ENCODE results near the gene APBB2.
"Not testable (repeated sequence)": the region's sequence is repeated elsewhere in the genome, so short reads cannot be mapped to it uniquely, and the experiment has no call there.

Gene APBB2

GRCh38 chr4:41060352-41061334 is 153.7 kb downstream of the APBB2 start:
- no peak for DNase-seq (ENCODE audit: low read depth)

- not testable (repeated sequence) for DNase-seq (ENCODE audit: low read depth)
Observed at GRCh38 chr4:41059411-41059810, 154.9 kb downstream of the APBB2 start.

- no peak for DNase-seq (ENCODE audit: low read depth)
Observed at GRCh38 chr4:41058426-41058825, 155.9 kb downstream of the APBB2 start.

DNA sequence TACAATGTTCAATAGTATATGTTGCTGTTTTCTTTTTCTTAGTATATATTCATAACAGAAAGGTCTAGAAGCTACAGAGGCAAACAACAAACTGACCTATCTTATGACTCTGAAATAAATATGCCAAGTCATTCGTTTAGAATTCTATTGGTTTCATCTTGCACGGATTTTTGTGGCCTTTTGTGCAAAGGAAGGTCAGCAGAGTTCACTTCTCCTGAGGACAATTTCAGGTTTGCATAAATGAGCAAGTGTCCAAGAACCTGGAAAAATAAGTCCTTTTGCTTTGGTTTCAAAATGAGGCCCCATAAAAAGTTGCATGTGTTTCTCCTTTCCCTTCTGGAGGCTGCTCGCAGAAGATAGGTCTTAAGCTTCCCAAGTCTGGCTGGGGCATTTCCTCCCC is 156.9 kb downstream of the APBB2 start:
- DNase-seq (ENCODE audit: low read depth) = no peak

GRCh38 chr4:41052287-41052686 is 162.1 kb downstream of the APBB2 start:
- DNase-seq (ENCODE audit: low read depth) = no peak

GRCh38 chr4:41050880-41051775 is 163.2 kb downstream of the APBB2 start:
- DNase-seq (ENCODE audit: low read depth) = no peak

GRCh38 chr4:41050116-41050515 is 164.2 kb downstream of the APBB2 start:
- DNase-seq (ENCODE audit: low read depth) = no peak

DNA sequence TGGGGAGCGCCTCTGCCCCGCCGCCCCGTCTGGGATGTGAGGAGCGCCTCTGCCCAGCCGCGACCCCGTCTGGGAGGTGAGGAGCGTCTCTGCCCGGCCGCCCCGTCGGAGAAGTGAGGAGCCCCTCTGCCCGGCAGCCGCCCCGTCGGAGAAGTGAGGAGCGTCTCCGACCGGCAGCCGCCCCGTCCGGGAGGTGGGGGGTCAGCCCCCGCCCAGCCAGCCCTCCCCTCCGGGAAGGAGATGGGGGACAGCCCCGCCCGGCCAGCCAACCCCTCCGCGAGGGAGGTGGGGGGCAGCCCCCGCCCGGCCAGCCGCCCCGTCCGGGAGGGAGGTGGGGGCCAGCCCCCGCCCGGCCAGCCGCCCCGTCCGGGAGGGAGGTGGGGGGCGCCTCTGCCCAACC is 165.2 kb downstream of the APBB2 start:
- not testable (repeated sequence) for DNase-seq (ENCODE audit: low read depth)

DNA sequence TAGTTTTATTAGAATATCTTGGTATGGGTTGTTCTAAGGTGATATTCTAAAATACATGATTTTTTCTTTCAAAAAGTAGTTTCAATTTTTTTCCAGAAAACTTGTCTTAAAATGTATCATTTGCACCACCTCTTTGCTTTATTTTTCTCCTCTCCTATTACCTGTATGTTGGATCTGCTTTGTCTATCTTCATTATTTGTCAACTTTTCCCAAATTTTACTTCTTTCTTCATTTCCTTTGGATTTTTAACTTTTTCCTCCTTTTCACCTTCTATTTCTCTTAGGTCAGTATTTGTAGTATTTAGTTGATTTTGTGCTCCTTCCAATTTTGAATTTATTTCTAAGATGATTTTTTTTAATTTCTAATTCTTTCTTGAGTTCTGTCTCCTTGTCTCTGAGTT is 169.6 kb downstream of the APBB2 start:
- no peak for DNase-seq (ENCODE audit: low read depth)

DNA sequence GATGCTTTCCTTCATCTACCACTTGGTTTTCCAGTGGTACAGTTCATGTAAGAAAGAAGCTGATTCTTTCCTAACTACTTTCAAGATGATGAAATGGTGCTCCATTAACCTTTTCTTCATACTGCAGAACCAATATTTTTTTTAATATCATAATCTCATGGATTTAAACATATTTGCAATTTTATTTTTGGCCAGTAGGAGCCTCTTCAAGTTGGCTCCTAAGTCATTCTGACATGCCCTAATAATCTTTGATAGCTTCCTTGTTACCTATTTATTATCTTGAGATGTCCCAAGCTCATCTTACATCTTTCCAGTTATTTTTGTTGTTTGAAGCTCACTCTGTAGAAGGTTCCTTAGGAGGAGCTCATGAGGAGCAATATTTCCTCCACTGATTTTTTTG is 170.2 kb downstream of the APBB2 start:
- no peak for DNase-seq (ENCODE audit: low read depth)

DNA sequence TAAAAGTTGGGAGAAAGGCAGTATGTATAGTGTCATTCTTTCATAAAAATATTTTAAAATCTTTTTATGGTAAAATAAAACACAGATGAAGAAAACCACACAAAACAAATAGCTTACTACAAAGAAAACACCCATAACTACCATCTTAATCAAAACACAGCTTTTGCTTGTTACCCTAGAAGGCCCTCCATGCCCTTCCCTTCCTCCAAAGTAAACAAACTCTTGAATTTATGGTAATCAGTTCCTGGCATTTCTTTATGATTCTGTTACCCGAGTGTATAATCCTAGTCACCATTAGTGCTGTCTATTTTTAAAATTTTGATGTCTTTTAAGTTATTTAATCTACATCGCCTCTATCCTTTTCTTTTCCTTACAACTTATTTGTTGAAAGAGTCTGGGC is 170.9 kb downstream of the APBB2 start:
- DNase-seq (ENCODE audit: low read depth) = no peak

- DNase-seq (ENCODE audit: low read depth) = no peak
Observed at GRCh38 chr4:41041551-41041950, 172.8 kb downstream of the APBB2 start.

GRCh38 chr4:41039317-41039716 is 175.0 kb downstream of the APBB2 start:
- DNase-seq (ENCODE audit: low read depth) = no peak

DNA sequence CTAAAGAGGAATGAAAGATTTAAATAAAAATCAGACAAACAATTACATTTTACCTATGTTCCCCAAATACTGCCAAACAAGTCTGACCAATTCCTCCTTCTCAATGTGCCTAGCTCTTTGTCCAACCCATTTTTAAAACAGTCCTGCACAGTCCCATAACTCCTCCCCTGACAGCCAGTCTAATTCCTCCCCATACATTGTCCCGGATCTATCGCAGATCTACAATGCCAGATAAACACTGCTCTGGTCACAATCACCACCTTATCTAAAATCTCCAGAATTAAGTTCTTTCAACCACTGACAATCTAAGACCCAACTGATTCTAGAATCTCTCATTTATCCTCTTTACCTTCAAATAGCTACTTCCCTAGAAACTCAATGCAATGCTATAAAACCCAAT is 176.0 kb downstream of the APBB2 start:
- DNase-seq (ENCODE audit: low read depth) = no peak

DNA sequence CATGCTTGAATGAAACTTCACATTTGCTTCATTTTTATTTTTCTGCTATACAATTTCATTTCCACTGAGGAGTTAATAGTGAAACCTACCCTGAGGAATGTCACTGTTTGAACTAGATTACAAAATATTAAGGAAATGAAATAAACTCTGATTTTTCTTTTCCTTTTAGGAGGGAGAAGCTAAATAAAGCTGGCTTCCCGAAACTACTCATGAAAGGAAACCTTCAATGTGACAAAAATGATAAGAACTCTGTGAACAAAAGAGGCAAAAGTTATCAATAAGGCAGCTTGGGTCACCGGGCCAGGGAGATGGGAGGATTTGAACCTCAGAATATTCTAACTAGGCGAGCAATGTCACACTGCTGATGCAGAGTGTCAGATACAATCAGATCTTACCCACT is 185.2 kb downstream of the APBB2 start:
- DNase-seq (ENCODE audit: low read depth) = no peak

- DNase-seq (ENCODE audit: low read depth) = no peak
Observed at GRCh38 chr4:41028392-41029076, 185.8 kb downstream of the APBB2 start.

DNA sequence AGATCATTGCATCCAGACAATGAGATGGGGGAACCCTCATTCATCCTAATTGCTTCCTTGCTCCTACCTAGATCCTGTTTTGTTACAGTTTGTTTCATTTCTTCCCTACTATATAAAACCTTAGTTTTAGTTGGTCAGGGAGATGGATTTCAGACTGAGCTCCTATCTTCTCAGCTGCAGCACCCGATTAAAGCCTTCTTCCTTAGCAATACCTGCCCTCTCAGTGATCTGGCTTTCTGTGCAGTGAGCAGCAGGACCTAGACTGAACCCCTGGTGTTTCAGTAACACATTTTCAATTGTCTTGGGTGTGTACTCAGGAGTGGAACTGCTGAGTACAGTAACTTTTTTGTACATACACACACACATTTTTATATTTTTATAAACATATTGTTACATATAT is 187.4 kb downstream of the APBB2 start:
- no peak for DNase-seq (ENCODE audit: low read depth)

DNA sequence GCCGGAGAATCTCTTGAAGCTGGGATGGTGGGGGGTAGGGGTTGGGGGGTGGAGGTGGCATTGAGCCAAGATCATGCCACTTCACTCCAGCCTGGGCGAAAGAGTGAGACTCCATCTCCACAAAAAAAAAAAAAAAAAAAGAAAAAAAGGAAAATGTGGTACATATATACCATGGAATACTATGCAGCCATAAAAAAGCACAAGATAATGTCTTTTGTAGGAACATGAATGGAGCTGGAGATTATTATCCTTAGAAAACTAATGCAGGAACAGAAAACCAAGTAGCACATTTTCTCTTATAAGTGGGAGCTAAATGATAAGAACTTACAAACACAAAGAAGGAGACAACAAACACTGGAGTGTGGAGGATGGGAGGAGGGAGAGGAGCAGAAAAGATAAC is 188.5 kb downstream of the APBB2 start:
- DNase-seq (ENCODE audit: low read depth) = no peak

- DNase-seq (ENCODE audit: low read depth) = no peak
Observed at GRCh38 chr4:41024556-41025491, 189.5 kb downstream of the APBB2 start.

DNA sequence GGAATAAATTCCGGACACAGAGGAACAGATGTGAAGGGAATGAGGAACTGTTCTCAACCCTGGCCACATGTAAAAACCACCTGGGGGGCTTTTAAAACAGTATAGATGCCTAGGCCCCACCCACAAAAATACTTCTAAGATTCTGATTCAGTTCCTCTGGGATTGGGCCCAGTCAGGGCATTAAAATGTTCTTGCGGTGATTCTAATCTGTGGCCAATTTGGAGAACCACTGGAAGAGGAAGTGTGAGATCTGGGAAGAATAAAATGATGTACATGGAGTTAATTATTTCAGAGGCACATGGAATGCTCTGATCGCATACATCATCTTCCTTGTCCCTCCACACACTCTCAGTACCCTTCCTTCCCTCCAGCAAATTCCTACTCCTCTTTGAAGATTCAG is 192.2 kb downstream of the APBB2 start:
- no peak for DNase-seq (ENCODE audit: low read depth)

- DNase-seq (ENCODE audit: low read depth) = no peak
Observed at GRCh38 chr4:41015016-41015675, 199.2 kb downstream of the APBB2 start.
